Colon (tissue), 2 donors: Measurements from ENCODE around the gene AVEN.

Source experiments
- FAIRE-seq: peaks from 2 replicates; lab custom pipeline; 2012; peaks lifted over from hg19 to GRCh38; lab: Jason Lieb, UNC
- donor health status: control.
- donor health status: control.

The AVEN gene

GRCh38 chr15:33985287-33985686 is 53.7 kb downstream of the AVEN start:
- no peak for FAIRE-seq

- no peak for FAIRE-seq
Measured at GRCh38 chr15:33982516-33982915, 56.5 kb downstream of the AVEN start.

GRCh38 chr15:33980159-33980558 is 58.8 kb downstream of the AVEN start:
- no peak for FAIRE-seq

- FAIRE-seq: no peak
Measured at GRCh38 chr15:33975022-33975565, 63.9 kb downstream of the AVEN start.

GRCh38 chr15:33971811-33972210 is 67.2 kb downstream of the AVEN start:
- no peak for FAIRE-seq

GRCh38 chr15:33968821-33969220 is 70.2 kb downstream of the AVEN start:
- FAIRE-seq: no peak

GRCh38 chr15:33968224-33968623 is 70.8 kb downstream of the AVEN start, which contains the start of gene CHRM5:
CHRM5 (plus strand) TSS chr15:33968497; CDS start chr15:34062718, 94,221 bp downstream.
- FAIRE-seq: no peak

- FAIRE-seq: no peak
Measured at GRCh38 chr15:33964665-33965040, 74.4 kb downstream of the AVEN start.

- no peak for FAIRE-seq
Measured at GRCh38 chr15:33963831-33964664, 75.0 kb downstream of the AVEN start.

GRCh38 chr15:33960549-33960935 is 78.5 kb downstream of the AVEN start:
- no peak for FAIRE-seq

- no peak for FAIRE-seq
Measured at GRCh38 chr15:33959844-33960548, 79.0 kb downstream of the AVEN start.

GRCh38 chr15:33956397-33956796 is 82.6 kb downstream of the AVEN start:
- FAIRE-seq: no peak

- FAIRE-seq: no peak
Measured at GRCh38 chr15:33955945-33956344, 83.1 kb downstream of the AVEN start.

- no peak for FAIRE-seq
Measured at GRCh38 chr15:33946152-33946551, 92.9 kb downstream of the AVEN start.

- FAIRE-seq: no peak
Measured at GRCh38 chr15:33941279-33942063, 97.5 kb downstream of the AVEN start.

- FAIRE-seq: no peak
Measured at GRCh38 chr15:33934921-33935320, 104.1 kb downstream of the AVEN start.

- FAIRE-seq: no peak
Measured at GRCh38 chr15:33934396-33934795, 104.6 kb downstream of the AVEN start.

GRCh38 chr15:33932734-33933133 is 106.3 kb downstream of the AVEN start:
- no peak for FAIRE-seq

GRCh38 chr15:33926260-33926659 is 112.7 kb downstream of the AVEN start:
- FAIRE-seq: no peak

GRCh38 chr15:33923446-33923845 is 115.6 kb downstream of the AVEN start:
- no peak for FAIRE-seq

- no peak for FAIRE-seq
Measured at GRCh38 chr15:33915571-33916407, 123.2 kb downstream of the AVEN start.

GRCh38 chr15:33913459-33913858 is 125.5 kb downstream of the AVEN start:
- no peak for FAIRE-seq
